ENCODE results near the gene FRMD4A.

FRMD4A gene

GRCh38 chr10:13617116-13617515, 713.6 kb downstream of the FRMD4A start:
- no peak overlapping the region for H3K27ac ChIP-seq
- TF ChIP-seq, protein P1, sequence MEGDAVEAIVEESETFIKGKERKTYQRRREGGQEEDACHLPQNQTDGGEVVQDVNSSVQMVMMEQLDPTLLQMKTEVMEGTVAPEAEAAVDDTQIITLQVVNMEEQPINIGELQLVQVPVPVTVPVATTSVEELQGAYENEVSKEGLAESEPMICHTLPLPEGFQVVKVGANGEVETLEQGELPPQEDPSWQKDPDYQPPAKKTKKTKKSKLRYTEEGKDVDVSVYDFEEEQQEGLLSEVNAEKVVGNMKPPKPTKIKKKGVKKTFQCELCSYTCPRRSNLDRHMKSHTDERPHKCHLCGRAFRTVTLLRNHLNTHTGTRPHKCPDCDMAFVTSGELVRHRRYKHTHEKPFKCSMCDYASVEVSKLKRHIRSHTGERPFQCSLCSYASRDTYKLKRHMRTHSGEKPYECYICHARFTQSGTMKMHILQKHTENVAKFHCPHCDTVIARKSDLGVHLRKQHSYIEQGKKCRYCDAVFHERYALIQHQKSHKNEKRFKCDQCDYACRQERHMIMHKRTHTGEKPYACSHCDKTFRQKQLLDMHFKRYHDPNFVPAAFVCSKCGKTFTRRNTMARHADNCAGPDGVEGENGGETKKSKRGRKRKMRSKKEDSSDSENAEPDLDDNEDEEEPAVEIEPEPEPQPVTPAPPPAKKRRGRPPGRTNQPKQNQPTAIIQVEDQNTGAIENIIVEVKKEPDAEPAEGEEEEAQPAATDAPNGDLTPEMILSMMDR (IDR thresholded peaks at IDR 0.05), result no peak
- no peak for TF ChIP-seq ZFX (IDR thresholded peaks at IDR 0.05; ENCODE audit: borderline replicate concordance)

- TF ChIP-seq, protein P1 (IDR thresholded peaks at IDR 0.05), result no peak
- no peak for TF ChIP-seq ZFX (IDR thresholded peaks at IDR 0.05; ENCODE audit: borderline replicate concordance)
- H3K27ac ChIP-seq, result no peak overlapping the region
Observed at GRCh38 chr10:13615650-13616300, 714.9 kb downstream of the FRMD4A start.

DNA sequence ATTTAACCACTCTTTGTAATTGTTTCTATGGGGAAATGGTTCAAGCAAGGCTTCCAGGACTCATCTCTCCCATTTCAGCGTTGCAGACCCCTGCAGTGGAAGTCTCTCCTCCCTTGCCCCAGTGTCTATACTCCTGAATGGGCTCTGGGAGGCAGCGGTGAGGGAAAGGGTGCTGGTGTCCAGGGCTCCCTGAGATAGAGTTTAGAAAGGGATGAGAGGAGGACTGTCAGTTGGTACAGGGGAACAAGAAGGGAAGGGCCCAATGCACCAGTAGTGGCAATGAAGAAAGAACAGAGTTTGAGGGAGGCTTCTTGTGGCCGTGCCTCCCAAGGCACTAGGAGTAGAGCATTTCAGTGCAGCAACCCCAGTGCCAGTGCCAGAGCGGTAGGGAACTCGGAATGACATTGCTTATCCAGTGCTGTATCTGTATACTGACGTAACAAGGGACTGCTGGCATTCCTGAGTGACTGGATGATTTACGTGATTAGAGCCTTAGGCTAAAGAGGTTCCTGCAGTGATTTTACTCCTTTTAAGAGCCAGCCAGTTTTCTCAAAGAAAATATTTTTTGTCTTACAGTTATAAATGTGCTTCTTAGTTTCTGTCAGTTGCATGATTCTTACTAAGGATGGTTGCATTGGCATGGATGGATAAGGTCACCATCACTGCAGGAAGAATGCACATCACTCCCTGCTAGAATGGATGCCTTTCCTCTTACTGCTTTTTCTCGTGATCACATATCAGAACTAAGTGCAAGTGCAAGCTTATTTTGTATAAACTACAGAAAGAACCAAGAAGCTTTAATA, 716.0 kb downstream of the FRMD4A start:
- TF ChIP-seq ZFX (IDR thresholded peaks at IDR 0.05; ENCODE audit: borderline replicate concordance), result no peak
- TF ChIP-seq, protein P1 (IDR thresholded peaks at IDR 0.05), result no peak
- no peak overlapping the region for H3K27ac ChIP-seq

DNA sequence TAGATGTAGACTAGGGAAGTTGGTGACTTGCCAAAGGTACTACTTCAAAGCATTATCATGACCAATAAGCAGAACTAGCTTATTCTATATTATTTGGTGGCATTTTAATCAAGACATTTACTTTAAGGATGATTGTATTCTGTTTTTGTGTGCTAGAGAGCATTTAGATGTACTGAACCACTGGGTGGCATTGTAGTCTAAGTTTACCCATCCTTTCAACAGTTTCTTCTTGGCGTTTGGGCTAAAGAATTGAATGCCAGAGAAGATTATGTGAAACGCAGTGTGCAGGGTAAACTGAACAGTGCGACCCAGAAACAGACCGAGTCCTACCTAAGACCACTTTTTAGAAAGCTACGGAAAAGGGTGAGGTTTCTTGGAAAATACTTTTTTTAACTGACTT, 717.2 kb downstream of the FRMD4A start:
- H3K27ac ChIP-seq, result no peak overlapping the region
- no peak for TF ChIP-seq ZFX (IDR thresholded peaks at IDR 0.05; ENCODE audit: borderline replicate concordance)
- TF ChIP-seq, protein P1 (IDR thresholded peaks at IDR 0.05), result peak; percentile 17; the same call in 1 of the 2 replicates

- no peak overlapping the region for H3K27ac ChIP-seq
- TF ChIP-seq, protein P1 (IDR thresholded peaks at IDR 0.05), result no peak
- no peak for TF ChIP-seq ZFX (IDR thresholded peaks at IDR 0.05; ENCODE audit: borderline replicate concordance)
Observed at GRCh38 chr10:13612654-13613373, 717.9 kb downstream of the FRMD4A start.

GRCh38 chr10:13608246-13608853, 722.4 kb downstream of the FRMD4A start:
- H3K27ac ChIP-seq, result no peak overlapping the region
- no peak for TF ChIP-seq ZFX (IDR thresholded peaks at IDR 0.05; ENCODE audit: borderline replicate concordance)
- TF ChIP-seq, protein P1 (IDR thresholded peaks at IDR 0.05), result no peak
